ENCODE data around the gene STPG1. TPM values are rescaled to one million over a fixed set of nuclear protein-coding genes. Genes with fewer than 3 reads are reported as not detected.

Gene STPG1
- total and polyA plus RNA-seq, 5 experiments from 2014 or later = 4.1 to 6.8 (median 5.9) TPM

DNA sequence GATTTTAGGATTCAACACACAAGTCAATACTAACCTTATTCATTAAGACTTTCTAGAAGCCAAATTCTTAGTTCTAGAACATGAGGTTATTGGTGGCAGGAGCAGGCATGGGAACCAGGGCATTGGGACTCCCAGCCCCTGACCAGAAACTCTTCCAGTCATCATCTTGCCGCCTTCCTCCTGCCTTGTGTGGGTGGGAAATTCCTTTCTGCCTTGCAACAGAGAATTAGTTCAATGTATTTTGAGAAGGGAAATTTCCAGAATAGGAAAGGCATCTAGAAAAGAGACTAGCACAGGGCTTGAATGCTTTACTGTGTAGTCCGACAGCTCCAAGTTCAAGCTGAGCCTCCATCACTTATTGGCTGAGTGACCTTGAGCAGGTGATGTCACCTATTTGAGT is 85.7 kb downstream of the STPG1 start:
- H3K9me3 Mint-ChIP-seq = no peaks in the 10 kb centered on the region
- DNase-seq = no peak
- H3K36me3 Mint-ChIP-seq = no peaks in the 10 kb centered on the region
- peaks cover under 1 to 11% (median 4%) of the 10 kb centered on the region in 4 donors for H3K4me1 Mint-ChIP-seq
- POLR2A ChIA-PET = no interaction called here
- no peak for ATAC-seq
- H3K27me3 Mint-ChIP-seq = peaks cover 0 to 12% (median 0%) of the 10 kb centered on the region in 5 donors
- H3K4me3 Mint-ChIP-seq = no peak overlapping the region
- H3K27ac Mint-ChIP-seq = no peak overlapping the region

DNA sequence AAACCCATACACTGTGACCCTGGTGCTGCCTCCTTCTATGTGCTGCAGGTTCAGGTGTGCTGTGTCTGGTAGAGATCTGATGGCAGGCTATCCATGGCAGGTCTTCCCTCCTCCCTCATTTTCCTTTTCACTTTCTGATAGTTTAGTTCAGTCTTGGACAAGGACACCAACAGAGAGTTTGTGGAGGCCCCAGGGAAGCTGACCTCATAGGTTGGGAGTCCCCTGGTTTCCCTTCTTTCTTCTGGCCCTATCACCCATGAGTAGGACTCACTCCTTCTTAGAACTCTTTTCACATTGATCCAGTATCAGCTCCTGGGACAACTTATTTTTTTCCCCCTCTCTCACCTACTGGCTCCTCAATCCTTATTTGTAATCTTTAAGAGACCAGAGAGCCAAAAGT is 86.1 kb downstream of the STPG1 start:
- Mint-ChIP-seq H3K27ac (no peak overlapping the region), H3K4me1 (peaks cover 5 to 15% (median 7%) of the 10 kb centered on the region in 4 donors), H3K27me3 (peaks cover 0 to 14% (median 0%) of the 10 kb centered on the region in 5 donors), H3K36me3 (no peaks in the 10 kb centered on the region), H3K4me3 (no peak overlapping the region), H3K9me3 (no peaks in the 10 kb centered on the region)
- POLR2A ChIA-PET = no interaction called here
- no peak for ATAC-seq
- DNase-seq = peak in 1 of 10 donors; percentile 26

DNA sequence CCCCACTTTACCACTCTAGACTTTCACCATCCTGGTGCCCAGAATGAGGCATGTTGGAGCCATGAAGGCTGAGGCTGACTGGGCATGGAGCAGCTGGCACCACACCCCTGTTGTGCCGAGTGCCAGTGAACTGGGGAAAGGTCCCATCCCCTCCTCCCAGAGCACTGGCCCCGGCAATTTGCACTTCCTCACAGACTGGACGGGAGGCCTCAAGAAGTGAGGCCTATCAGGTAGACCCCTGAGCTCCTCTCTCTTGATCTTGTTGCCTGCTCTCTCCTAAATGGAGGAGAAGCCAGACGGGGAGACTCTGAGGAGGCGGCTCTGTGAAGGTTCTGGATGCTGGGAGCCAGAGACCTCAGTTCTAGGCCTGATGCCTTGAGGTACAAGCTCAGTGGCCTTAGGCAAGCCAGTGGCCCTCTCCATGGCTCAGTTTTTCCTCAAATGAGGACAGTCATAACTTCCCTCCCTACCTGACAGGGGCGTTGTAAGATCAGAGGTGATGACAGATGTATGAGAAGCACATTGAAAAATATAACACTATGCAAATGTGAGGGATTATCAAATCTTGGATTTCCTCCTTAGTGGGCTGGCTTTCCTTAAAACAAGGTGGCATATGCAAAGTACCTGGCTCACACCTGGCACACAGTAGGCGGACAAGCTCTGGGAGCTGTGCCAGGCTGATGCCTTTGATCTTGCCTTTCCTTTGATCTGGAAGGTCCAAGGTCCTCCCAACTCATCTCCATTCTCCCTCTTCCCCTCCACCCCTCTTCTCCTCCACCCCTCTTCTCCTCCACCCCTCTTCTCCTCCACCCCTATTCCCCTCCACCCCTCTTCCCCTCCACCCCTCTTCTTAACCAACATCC is 87.8 kb downstream of the STPG1 start:
- H3K36me3 Mint-ChIP-seq = no peaks in the 10 kb centered on the region
- no peak overlapping the region for H3K4me3 Mint-ChIP-seq
- H3K27ac Mint-ChIP-seq = no peak overlapping the region
- no peak for ATAC-seq
- peaks cover 0 to 17% (median 0%) of the 10 kb centered on the region in 5 donors for H3K27me3 Mint-ChIP-seq
- DNase-seq = peak in 1 of 10 donors; percentile 30
- H3K9me3 Mint-ChIP-seq = no peaks in the 10 kb centered on the region
- H3K4me1 Mint-ChIP-seq = peaks cover 15 to 27% (median 19%) of the 10 kb centered on the region in 4 donors
- POLR2A ChIA-PET = interaction anchor here (0.5 kb wide), 1 partner anchor 1812 kb away, joined by 4 read pairs; no protein-coding TSS in a partner anchor

DNA sequence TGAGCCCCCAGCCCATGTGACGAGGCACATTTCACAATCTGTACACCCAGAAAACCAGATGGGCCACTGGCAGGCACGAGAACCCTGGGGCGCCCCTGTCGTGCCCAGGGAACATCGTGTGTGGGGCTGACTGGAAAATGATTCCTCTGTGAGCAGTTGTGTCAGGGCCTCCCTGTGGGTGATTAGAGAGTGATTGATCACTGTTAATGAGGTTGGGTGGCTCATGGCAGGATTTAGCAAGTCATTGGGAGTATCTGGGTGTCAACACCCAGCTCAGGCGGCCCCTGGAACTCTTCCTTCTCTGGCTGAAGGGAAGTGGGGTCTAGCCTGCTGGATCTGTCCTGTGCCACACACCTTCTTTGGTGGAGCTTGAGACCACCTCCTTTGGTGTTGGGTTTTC is 88.7 kb downstream of the STPG1 start:
- Mint-ChIP-seq H3K4me1 (peaks cover 20 to 36% (median 28%) of the 10 kb centered on the region in 4 donors), H3K27ac (peak overlapping the region in 1 of 10 donors; percentile 32), H3K36me3 (no peaks in the 10 kb centered on the region), H3K27me3 (peaks cover 5 to 25% (median 9%) of the 10 kb centered on the region in 5 donors), H3K9me3 (no peaks in the 10 kb centered on the region), H3K4me3 (no peak overlapping the region)
- ATAC-seq (no peak), DNase-seq (peak in 1 of 10 donors; percentile 19)
- POLR2A ChIA-PET = no interaction called here

DNA sequence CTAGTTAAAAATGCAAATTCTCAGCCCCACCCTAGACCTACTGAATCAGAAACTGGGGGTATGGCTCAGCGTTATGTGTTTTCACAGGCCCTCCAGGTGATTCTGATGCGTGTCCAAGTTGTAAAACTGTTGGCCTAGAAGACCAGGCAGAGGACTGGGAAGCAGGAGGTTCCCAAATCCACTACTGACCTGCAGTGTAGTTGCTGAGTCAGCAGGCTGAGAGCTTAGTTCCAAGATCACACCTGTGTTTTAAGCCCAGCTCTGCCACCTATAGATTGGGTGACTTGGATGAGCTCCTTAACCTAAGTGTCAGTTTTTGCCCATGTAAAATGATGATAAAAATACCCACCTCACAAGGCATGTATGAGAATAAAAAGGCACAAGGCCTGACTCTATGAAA is 90.3 kb downstream of the STPG1 start:
- POLR2A ChIA-PET = no interaction called here
- ATAC-seq (no peak), DNase-seq (no peak)
- peaks cover 10 to 41% (median 19%) of the 10 kb centered on the region in 5 donors for H3K27me3 Mint-ChIP-seq
- H3K4me3 Mint-ChIP-seq = peak overlapping the region in 3 of 10 donors; percentile 57 to 83 (median 79)
- no peaks in the 10 kb centered on the region for H3K9me3 Mint-ChIP-seq
- peaks cover 33 to 52% (median 45%) of the 10 kb centered on the region in 4 donors for H3K4me1 Mint-ChIP-seq
- H3K27ac Mint-ChIP-seq = no peak overlapping the region
- no peaks in the 10 kb centered on the region for H3K36me3 Mint-ChIP-seq

DNA sequence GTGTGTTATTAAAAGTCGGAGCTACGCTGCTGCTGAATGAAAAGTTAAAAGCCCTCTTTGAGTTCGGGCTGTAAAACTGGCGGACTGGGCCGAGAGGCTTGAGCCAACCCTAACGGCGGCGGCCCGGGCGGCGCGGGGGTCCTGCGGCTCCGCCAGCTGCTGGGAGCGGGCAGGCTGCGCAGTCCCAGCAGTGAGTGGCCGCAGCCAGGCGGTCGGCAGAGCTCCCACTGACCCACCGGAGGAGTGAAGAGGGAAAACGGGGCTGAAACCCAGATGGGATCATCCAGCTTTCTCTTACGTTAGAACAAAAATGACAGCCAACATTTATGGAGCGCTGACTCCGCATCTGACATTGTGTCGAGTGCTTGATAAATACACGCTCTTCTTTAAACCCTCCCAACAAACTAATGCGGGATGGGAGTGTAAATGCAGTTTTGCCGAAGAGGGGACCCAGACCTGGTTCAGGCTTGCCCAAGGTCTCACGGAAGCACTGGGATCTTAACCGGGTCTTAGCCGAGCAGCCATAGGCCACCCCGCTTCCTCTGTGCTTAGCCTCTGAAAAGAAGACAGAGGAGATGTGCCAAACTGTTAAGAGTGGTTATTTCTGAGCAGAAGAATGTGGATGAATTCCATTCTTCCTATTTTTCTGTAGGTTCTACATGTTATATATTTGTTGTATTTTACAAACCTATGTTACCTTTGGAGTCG is 91.0 kb downstream of the STPG1 start:
- peaks cover 10 to 44% (median 19%) of the 10 kb centered on the region in 5 donors for H3K27me3 Mint-ChIP-seq
- ATAC-seq (no peak), DNase-seq (peak in 2 of 10 donors; percentile 15 to 20)
- no peaks in the 10 kb centered on the region for H3K36me3 Mint-ChIP-seq
- peak overlapping the region in 6 of 10 donors; percentile 40 to 84 (median 81) for H3K27ac Mint-ChIP-seq
- H3K4me3 Mint-ChIP-seq = peak overlapping the region; percentile 75 to 94 (median 87)
- H3K4me1 Mint-ChIP-seq = peaks cover 35 to 52% (median 46%) of the 10 kb centered on the region in 4 donors
- POLR2A ChIA-PET = interaction anchor here (1.3 kb wide), 1 partner anchor 218 kb away, joined by 3 read pairs; no protein-coding TSS in a partner anchor
- no peaks in the 10 kb centered on the region for H3K9me3 Mint-ChIP-seq

DNA sequence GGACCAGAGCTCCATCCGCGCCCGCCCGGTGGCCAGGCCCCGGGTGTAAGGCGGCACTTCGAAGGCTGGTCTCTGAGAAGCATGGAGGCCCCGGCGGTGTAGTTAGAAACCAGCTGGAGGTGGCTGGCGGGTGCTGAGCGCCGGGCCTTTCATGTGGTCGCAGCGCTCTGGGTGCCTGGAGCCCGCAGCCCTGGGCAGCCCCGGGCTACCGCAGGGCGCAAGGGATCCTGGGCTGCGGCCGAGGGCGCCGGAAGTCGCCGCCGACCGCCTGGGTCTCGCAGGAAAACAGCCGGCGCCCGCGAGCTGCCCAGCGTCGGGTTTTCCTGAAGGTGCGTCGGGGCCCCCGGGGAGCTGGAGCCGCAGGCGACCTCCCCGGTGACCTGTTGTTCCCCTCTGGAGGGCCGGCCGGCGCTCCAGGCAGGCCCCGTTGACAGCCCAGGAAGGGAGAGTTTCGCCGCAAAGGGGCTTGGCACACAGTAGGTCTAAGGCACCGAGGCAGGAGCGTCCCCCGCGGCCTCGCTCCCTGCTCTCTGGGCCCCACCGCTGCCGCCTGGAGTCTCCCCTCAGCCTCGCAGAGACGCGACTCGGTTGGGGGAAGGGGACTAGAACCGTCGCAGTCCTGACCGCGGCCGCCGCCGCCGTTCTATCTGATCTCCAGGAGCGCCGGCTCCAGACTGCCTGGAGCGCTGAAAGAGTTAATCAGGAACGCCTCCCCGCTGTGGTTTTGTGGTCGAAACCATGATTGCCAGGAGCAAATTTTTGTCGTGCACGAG is 91.7 kb downstream of the STPG1 start:
- Mint-ChIP-seq H3K27me3 (peaks cover 10 to 48% (median 21%) of the 10 kb centered on the region in 5 donors), H3K27ac (peak overlapping the region in 6 of 10 donors; percentile 40 to 84 (median 81)), H3K4me3 (peak overlapping the region; percentile 75 to 94 (median 87)), H3K4me1 (peaks cover 35 to 52% (median 47%) of the 10 kb centered on the region in 4 donors), H3K9me3 (no peaks in the 10 kb centered on the region), H3K36me3 (no peaks in the 10 kb centered on the region)
- DNase-seq (peak; percentile 35 to 76 (median 58)), ATAC-seq (peak; percentile 76 to 78)
- POLR2A ChIA-PET = interaction anchor here (0.5 to 1.5 kb wide), 4 partner anchors 12 to 1029 kb away, joined by 3 to 4 read pairs (median 3); no protein-coding TSS in a partner anchor

DNA sequence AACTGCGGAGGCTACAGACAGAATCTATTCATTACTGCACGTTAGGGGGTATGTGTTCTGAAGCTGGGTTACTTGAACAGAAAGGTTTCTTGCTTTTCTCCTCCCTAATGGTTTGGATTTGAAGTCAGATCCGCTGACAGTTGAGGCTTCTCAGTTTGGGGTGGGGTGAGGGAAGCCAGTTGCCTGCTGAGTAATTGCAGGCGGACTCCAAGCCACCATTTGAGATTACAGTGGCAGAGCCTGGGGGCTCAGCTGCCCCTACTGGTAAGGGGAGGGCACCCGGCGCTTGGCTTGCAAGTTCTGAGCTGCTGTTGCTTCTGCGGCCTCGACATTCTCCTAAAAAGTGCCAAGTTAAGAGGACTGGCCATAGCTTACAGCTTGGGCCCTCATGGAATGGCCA is 92.5 kb downstream of the STPG1 start:
- H3K4me3 Mint-ChIP-seq = peak overlapping the region; percentile 56 to 90 (median 68)
- H3K27me3 Mint-ChIP-seq = peaks cover 10 to 51% (median 22%) of the 10 kb centered on the region in 5 donors

DNA sequence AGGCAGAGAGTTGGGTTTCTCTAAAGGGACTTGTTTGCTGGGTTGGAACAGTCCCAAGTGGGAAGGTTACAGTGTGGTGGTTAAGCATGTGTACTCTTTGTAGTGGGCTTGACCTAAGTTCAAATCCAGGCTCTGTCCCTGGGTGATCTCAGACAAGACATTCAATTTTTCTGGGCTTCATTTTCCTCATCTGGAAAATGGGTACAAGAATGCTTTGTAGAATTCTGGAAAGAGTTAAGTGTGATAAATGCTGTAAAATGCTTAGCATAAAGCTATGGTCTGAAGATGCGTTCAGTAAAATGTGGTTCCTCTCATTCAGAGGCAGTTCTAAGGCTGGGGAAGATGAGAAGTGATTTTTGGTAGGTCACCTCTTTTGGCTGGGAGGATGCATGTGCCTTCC is 93.6 kb downstream of the STPG1 start:
- POLR2A ChIA-PET = interaction anchor here (0.9 kb wide), 1 partner anchor 85 kb away, joined by 3 read pairs; no protein-coding TSS in a partner anchor
- no peak for ATAC-seq
- Mint-ChIP-seq H3K9me3 (no peaks in the 10 kb centered on the region), H3K27ac (no peak overlapping the region), H3K4me3 (peak overlapping the region; percentile 34 to 90 (median 72)), H3K36me3 (no peaks in the 10 kb centered on the region), H3K4me1 (peaks cover 33 to 50% (median 47%) of the 10 kb centered on the region in 4 donors), H3K27me3 (peaks cover 10 to 51% (median 24%) of the 10 kb centered on the region in 5 donors)
- peak in 1 of 10 donors; percentile 20 for DNase-seq

More for the DNA sequence above, 92.5 kb downstream of the STPG1 start:
- DNase-seq (peak in 2 of 10 donors; percentile 7 to 9), ATAC-seq (no peak)
- Mint-ChIP-seq H3K9me3 (no peaks in the 10 kb centered on the region), H3K27ac (peak overlapping the region in 2 of 10 donors; percentile 53 to 62), H3K4me1 (peaks cover 35 to 52% (median 47%) of the 10 kb centered on the region in 4 donors), H3K36me3 (no peaks in the 10 kb centered on the region)
- POLR2A ChIA-PET = interaction anchor here (0.6 to 1.5 kb wide), 3 partner anchors 11 to 1028 kb away, joined by 3 to 4 read pairs (median 3); no protein-coding TSS in a partner anchor

DNA sequence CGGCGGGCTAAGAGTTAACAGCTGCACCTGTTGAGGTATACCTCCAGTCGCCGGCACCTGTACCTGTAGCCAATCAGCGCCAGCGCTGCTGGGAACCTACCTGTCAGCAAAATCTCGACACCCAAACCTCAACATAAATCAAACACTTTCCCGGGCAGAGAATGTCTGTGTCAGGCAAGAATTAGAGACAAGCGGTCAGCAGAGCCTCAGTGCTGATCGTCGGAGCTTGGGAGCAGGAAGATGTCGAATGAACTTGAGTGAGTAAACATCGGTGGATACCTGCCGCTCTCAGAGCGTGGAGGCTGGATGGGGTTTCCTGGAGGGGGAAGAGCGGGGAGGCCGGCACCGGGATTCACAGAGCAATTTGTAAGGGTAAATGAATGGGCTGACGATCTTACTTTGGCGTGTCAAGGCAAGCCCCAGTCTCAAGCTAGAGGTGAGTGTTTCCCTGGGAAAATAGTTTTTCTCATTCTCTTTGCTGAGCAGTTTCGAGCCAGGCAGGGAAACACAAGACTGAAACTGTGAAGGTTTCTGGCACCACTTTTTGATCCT is 94.2 kb downstream of the STPG1 start, which contains the start of gene GRHL3:
Gene GRHL3, plus strand, starts transcription at position 46 of the 552 bp plus-strand sequence. Its CDS starts 195 bp downstream, at position 241.
- Mint-ChIP-seq H3K36me3 (no peaks in the 10 kb centered on the region), H3K27me3 (peaks cover 10 to 51% (median 24%) of the 10 kb centered on the region in 5 donors), H3K27ac (peak within 1 kb of the TSS in 3 of 10 donors; percentile 5 to 53 (median 37)), H3K4me3 (peak within 1 kb of the TSS; percentile 66 to 90 (median 72)), H3K9me3 (no peaks in the 10 kb centered on the region), H3K4me1 (peaks cover 33 to 50% (median 47%) of the 10 kb centered on the region in 4 donors)
- peak; percentile 13 to 24 for ATAC-seq
- POLR2A ChIA-PET = no interaction called here
- peak in 4 of 10 donors; percentile 9 to 29 (median 24) for DNase-seq

DNA sequence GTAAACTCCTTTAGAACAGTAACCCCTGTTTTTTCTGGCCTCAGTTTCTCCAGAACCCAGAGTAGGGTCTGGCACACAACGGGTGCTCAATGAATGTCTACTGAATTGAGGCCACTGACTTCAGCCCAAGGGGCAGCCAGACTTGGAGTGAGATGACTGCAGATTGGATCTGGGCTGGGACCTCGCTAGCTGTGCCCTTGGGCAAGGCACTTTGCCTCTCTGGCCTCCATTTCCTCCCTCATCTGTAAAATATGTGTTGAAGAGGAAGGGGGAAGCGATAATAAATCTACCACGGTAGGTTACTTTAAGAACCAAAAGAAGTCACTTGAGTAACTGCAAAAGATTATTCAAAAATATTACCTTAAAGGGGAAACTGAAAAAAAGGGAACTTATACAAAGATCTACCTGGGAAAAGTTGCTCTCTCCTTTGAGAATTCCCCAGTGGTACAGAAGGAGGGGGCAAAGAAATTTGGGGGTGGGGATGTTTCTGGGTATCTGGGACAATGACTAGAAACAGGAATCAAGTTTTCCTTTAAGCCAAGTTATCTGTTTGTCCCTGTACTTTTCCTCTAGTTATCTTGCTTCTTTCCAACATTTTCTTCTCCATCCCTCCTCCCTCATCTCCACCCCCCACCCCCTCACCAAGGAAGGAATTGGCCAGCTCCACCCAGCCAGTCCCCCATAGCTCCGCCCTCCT is 94.8 kb downstream of the STPG1 start:
- Mint-ChIP-seq H3K4me3 (peak overlapping the region in 9 of 10 donors; percentile 10 to 90 (median 71)), H3K36me3 (no peaks in the 10 kb centered on the region), H3K4me1 (peaks cover 33 to 50% (median 47%) of the 10 kb centered on the region in 4 donors), H3K27me3 (peaks cover 10 to 49% (median 24%) of the 10 kb centered on the region in 5 donors), H3K27ac (peak overlapping the region in 1 of 10 donors; percentile 37), H3K9me3 (no peaks in the 10 kb centered on the region)
- DNase-seq = no peak
- POLR2A ChIA-PET = interaction anchor here (0.5 kb wide), 1 partner anchor 608 kb away, joined by 5 read pairs; no protein-coding TSS in a partner anchor
- ATAC-seq = no peak
